GM10248 (cell line): ENCODE data around the gene ZNHIT3.
A peak's percentile ranks its signal among the peaks of the same experiment; 100 is the strongest.

Experiments used
- CTCF ChIA-PET: fragments of 300-600 bp; sonication (Branson Sonifier 250); formaldehyde crosslinking; extraction: SDS; loops from one replicate; lab custom pipeline; 2021; ENCODE audit warnings: antibody characterized with exemption; lab: Yijun Ruan, JAX
- POLR2A ChIA-PET: fragments of 350-650 bp; sonication (Branson Sonifier 250); formaldehyde crosslinking; extraction: SDS; loops from one replicate; lab custom pipeline; 2020; ENCODE audit warnings: antibody characterized with exemption; lab: Yijun Ruan, JAX
- DNase-seq: peaks from one replicate; pipeline ENCODE4 v3.0.0; 2012; ENCODE audit errors: extremely low spot score
- CTCF ChIP-seq: IDR thresholded peaks from 2 replicates; pipeline ENCODE4 v1.5.1; 2012; ENCODE audit warnings: mild to moderate bottlenecking, low read depth; ENCODE audit errors: extremely low read depth, missing control alignments, control extremely low read depth

The ZNHIT3 gene

GRCh38 chr17:36544307-36545076 lies 58.0 kb downstream of the ZNHIT3 start, which contains the start of gene GGNBP2:
Gene GGNBP2, plus strand, starts transcription at chr17:36544919. Its CDS starts 806 bp downstream, at chr17:36545725.
- CTCF ChIA-PET: interaction anchor here (1.3 to 1.8 kb wide), 4 partner anchors 9 to 61 kb away, joined by 3 to 6 read pairs (median 4); no protein-coding TSS in a partner anchor
- POLR2A ChIA-PET: interaction anchor here (0.6 to 0.9 kb wide), 5 partner anchors 12 to 840 kb away, joined by 3 to 7 read pairs (median 4); partner anchors contain the start of gene MRM1
- TF ChIP-seq CTCF: no peak

GRCh38 chr17:36545077-36545464 lies 58.6 kb downstream of the ZNHIT3 start:
- CTCF ChIA-PET: interaction anchor here (1.3 kb wide), 2 partner anchors 9 to 13 kb away, joined by 4 to 6 read pairs; no protein-coding TSS in a partner anchor
- POLR2A ChIA-PET: interaction anchor here (0.6 to 1.0 kb wide), 6 partner anchors 9 to 840 kb away, joined by 3 to 7 read pairs (median 4); partner anchors contain the start of gene MRM1
- DNase-seq: no peak
- no peak for TF ChIP-seq CTCF

More at GRCh38 chr17:36544307-36545076, 58.0 kb downstream of the ZNHIT3 start, which contains the start of gene GGNBP2:
- peak; percentile 94 for DNase-seq
